IMR-90 (cell line): ENCODE data around the gene MTCL3.

ENCODE experiments used
- ATAC-seq: fragments of 200-7000 bp; cut with Tn5 transposase; 2 replicates; pipeline ENCODE4 v1.9.1; 2020; ENCODE audit warnings: low read depth, mild to moderate bottlenecking, moderate library complexity
- BruUV-seq: library from RNA; stranded (reverse); fragments of 400-500 nt; replicated peaks from 2 replicates; lab custom pipeline; 2021; lab: Mats Ljungman, UMichigan
- CTCF ChIA-PET: fragments of 300-600 bp; formaldehyde crosslinking; extraction: SDS; loops from one replicate; lab custom pipeline; 2021; ENCODE audit warnings: antibody characterized with exemption; lab: Yijun Ruan, JAX
- POLR2A ChIA-PET: fragments of 300-600 bp; sonication (Branson Sonifier 250); formaldehyde crosslinking; loops from one replicate; lab custom pipeline; 2022; ENCODE audit warnings: antibody characterized with exemption; ENCODE audit not compliant: unreplicated experiment; lab: Charles Lee
- DNase-seq: peaks from one replicate; pipeline ENCODE4 v3.0.0; 2013
- H2AFZ ChIP-seq: replicated peaks from 2 replicates; pipeline ENCODE3; 2013; ENCODE audit warnings: low read length, mild to moderate bottlenecking; ENCODE audit not compliant: poor library complexity
- H2AK5ac ChIP-seq: 2 replicates; pipeline ENCODE4 v1.6.1; 2013; ENCODE audit warnings: low read depth, low read length, inconsistent platforms
- H2AK9ac ChIP-seq: replicated peaks from 2 replicates; pipeline ENCODE3; 2013; ENCODE audit warnings: mild to moderate bottlenecking, low read depth, low read length, moderate library complexity; ENCODE audit not compliant: poor library complexity
- H2BK120ac ChIP-seq: 2 replicates; pipeline ENCODE4 v1.6.1; 2013; ENCODE audit warnings: low read depth, low read length, inconsistent platforms
- H2BK15ac ChIP-seq: 3 replicates; pipeline ENCODE4 v1.6.1; 2013; ENCODE audit warnings: low read depth, low read length, inconsistent platforms
- H2BK20ac ChIP-seq: 2 replicates; pipeline ENCODE4 v1.6.1; 2013; ENCODE audit warnings: low read depth, mild to moderate bottlenecking, inconsistent platforms, low read length, moderate library complexity
- H2BK5ac ChIP-seq: 2 replicates; pipeline ENCODE4 v1.6.1; 2013; ENCODE audit warnings: mild to moderate bottlenecking, low read depth, low read length, inconsistent platforms; ENCODE audit not compliant: poor library complexity, severe bottlenecking
- H3K14ac ChIP-seq: replicated peaks from 2 replicates; pipeline ENCODE4 v1.6.1; 2013; ENCODE audit warnings: low read depth, low read length, inconsistent platforms
- H3K18ac ChIP-seq: 2 replicates; pipeline ENCODE4 v1.6.1; 2013; ENCODE audit warnings: low read depth, low read length, control low read depth
- H3K23ac ChIP-seq: 2 replicates; pipeline ENCODE4 v1.6.1; 2013; ENCODE audit warnings: low read depth, low read length, inconsistent platforms
- H3K27ac ChIP-seq: 2 replicates; pipeline ENCODE4 v1.5.1; 2013; ENCODE audit warnings: mild to moderate bottlenecking, control low read depth, low read length; ENCODE audit not compliant: insufficient read depth
- H3K27me3 ChIP-seq: 2 replicates; pipeline ENCODE4 v1.6.1; 2013; ENCODE audit warnings: low read length; ENCODE audit not compliant: control insufficient read depth, insufficient read depth
- H3K36me3 ChIP-seq: 2 replicates; pipeline ENCODE4 v1.6.1; 2013; ENCODE audit warnings: low read length, mixed read lengths; ENCODE audit not compliant: control insufficient read depth, insufficient read depth
- H3K4ac ChIP-seq: 2 replicates; pipeline ENCODE4 v1.6.1; 2013; ENCODE audit warnings: low read depth, low read length, inconsistent platforms
- H3K4me1 ChIP-seq: 2 replicates; pipeline ENCODE4 v1.6.1; 2013; ENCODE audit warnings: low read length, mixed read lengths; ENCODE audit not compliant: control insufficient read depth, insufficient read depth
- H3K4me2 ChIP-seq: 2 replicates; pipeline ENCODE4 v1.6.1; 2013; ENCODE audit warnings: low read depth, mild to moderate bottlenecking, control low read depth, low read length, moderate library complexity
- H3K4me3 ChIP-seq: 2 replicates; pipeline ENCODE4 v1.5.1; 2013; ENCODE audit warnings: low read depth, mild to moderate bottlenecking, control low read depth, low read length, moderate library complexity; ENCODE audit not compliant: insufficient read depth
- H3K56ac ChIP-seq: 2 replicates; pipeline ENCODE4 v1.6.1; 2013; ENCODE audit warnings: low read length, inconsistent platforms; ENCODE audit not compliant: insufficient read depth; ENCODE audit errors: extremely low read depth
- H3K79me1 ChIP-seq, 2 experiments: 2 replicates each; pipeline ENCODE4 v1.6.1; 2013; ENCODE audit warnings: low read length in 2 of 2, inconsistent platforms in 1 of 2, low read depth in 1 of 2
- H3K9ac ChIP-seq: 2 replicates; pipeline ENCODE4 v1.6.1; 2013; ENCODE audit warnings: low read depth, low read length, control low read depth
- H3K9me1 ChIP-seq: 2 replicates; pipeline ENCODE4 v1.6.1; 2013; ENCODE audit warnings: low read length, inconsistent platforms; ENCODE audit not compliant: insufficient read depth
- H3K9me3 ChIP-seq: 2 replicates; pipeline ENCODE4 v1.6.1; 2013; ENCODE audit warnings: low read length; ENCODE audit not compliant: control insufficient read depth, insufficient read depth
- H4K20me1 ChIP-seq: 2 replicates; pipeline ENCODE4 v1.6.1; 2013; ENCODE audit warnings: low read length, inconsistent platforms; ENCODE audit not compliant: insufficient read depth
- H4K5ac ChIP-seq: 2 replicates; pipeline ENCODE4 v1.6.1; 2013; ENCODE audit warnings: mild to moderate bottlenecking, low read depth, low read length, control low read depth
- H4K8ac ChIP-seq, 2 experiments: 2 replicates each; pipeline ENCODE4 v1.6.1; 2013; ENCODE audit warnings: low read depth in 2 of 2, low read length in 2 of 2, control low read depth in 1 of 2, inconsistent platforms in 1 of 2
- H4K91ac ChIP-seq: 2 replicates; pipeline ENCODE4 v1.6.1; 2013; ENCODE audit warnings: low read depth, low read length, inconsistent platforms; ENCODE audit not compliant: insufficient read depth
- BHLHE40 ChIP-seq: fragments of 150-350 bp; IDR thresholded peaks from 2 replicates; pipeline ENCODE4 v1.6.1; 2016; ENCODE audit warnings: mild to moderate bottlenecking, low read depth, low read length
- CEBPB ChIP-seq: IDR thresholded peaks from 2 replicates; pipeline ENCODE4 v1.6.1; 2012; ENCODE audit warnings: low read depth, low read length, improper control_type of control experiment
- CHD1 ChIP-seq: IDR thresholded peaks from 2 replicates; pipeline ENCODE4 v1.6.1; 2012; ENCODE audit warnings: low read depth, low read length, improper control_type of control experiment
- CTCF ChIP-seq: conservative IDR thresholded peaks from 2 replicates; pipeline ENCODE4 v1.5.1; 2012; ENCODE audit warnings: mild to moderate bottlenecking, low read depth, low read length, improper control_type of control experiment
- FOS ChIP-seq: fragments of 150-350 bp; IDR thresholded peaks from 2 replicates; pipeline ENCODE4 v1.6.1; 2016; ENCODE audit warnings: low read depth, low read length
- MAFK ChIP-seq: IDR thresholded peaks from 2 replicates; pipeline ENCODE4 v1.6.1; 2012; ENCODE audit warnings: low read depth, low read length, improper control_type of control experiment
- MAZ ChIP-seq: IDR thresholded peaks from 2 replicates; pipeline ENCODE4 v1.6.1; 2012; ENCODE audit warnings: low read depth, mild to moderate bottlenecking, low read length, improper control_type of control experiment, moderate library complexity, borderline replicate concordance
- MXI1 ChIP-seq: IDR thresholded peaks from 2 replicates; pipeline ENCODE4 v1.6.1; 2012; ENCODE audit warnings: low read depth, mild to moderate bottlenecking, low read length, moderate library complexity, borderline replicate concordance
- NFE2L2 ChIP-seq: fragments of 150-350 bp; IDR thresholded peaks from 2 replicates; pipeline ENCODE4 v1.6.1; 2016; ENCODE audit warnings: low read depth, mild to moderate bottlenecking, low read length
- POLR2A ChIP-seq: IDR thresholded peaks from 2 replicates; pipeline ENCODE4 v1.6.1; 2012; ENCODE audit warnings: mild to moderate bottlenecking, low read depth, low read length
- RAD21 ChIP-seq: IDR thresholded peaks from 2 replicates; pipeline ENCODE4 v1.6.1; 2012; ENCODE audit warnings: low read length, improper control_type of control experiment
- RCOR1 ChIP-seq: IDR thresholded peaks from 2 replicates; pipeline ENCODE4 v1.6.1; 2012; ENCODE audit warnings: mild to moderate bottlenecking, low read length, improper control_type of control experiment; ENCODE audit not compliant: insufficient replicate concordance
- RFX5 ChIP-seq: IDR thresholded peaks from 2 replicates; pipeline ENCODE4 v1.8.0; 2012; ENCODE audit warnings: low read depth, mild to moderate bottlenecking, low read length, moderate library complexity
- SMC3 ChIP-seq: fragments of 150-350 bp; IDR thresholded peaks from 2 replicates; pipeline ENCODE4 v1.6.1; 2016; ENCODE audit warnings: low read depth, mild to moderate bottlenecking, antibody characterized with exemption, low read length, moderate library complexity
- WGBS, 2 experiments: methylation state at CpG; one replicate each; pipeline versions ENCODE4 v1.1.5 to v1.1.7; 2013; ENCODE audit warnings: missing lambda C conversion rate in 2 of 2; ENCODE audit not compliant: insufficient read length in 1 of 2; ENCODE audit errors: extremely low coverage in 2 of 2; 5-methylcytosine and 5-hydroxymethylcytosine counted together
- dilution Hi-C: fragments of 300-500 bp; cut with HindIII; formaldehyde crosslinking; loops from one replicate; pipeline ENCODE4 v1.14.3; 2018; ENCODE audit warnings: low sequenced_read_pairs; ENCODE audit not compliant: unreplicated experiment
- in situ Hi-C: fragments of 300-500 bp; cut with MboI; formaldehyde crosslinking; loops from 3 replicates; pipeline ENCODE4 v1.14.3; 2019; ENCODE audit warnings: low sequenced_read_pairs, inconsistent platforms, mixed read lengths
- intact Hi-C: fragments of 100-400 bp; cut with micrococcal nuclease; formaldehyde crosslinking; loops from 2 replicates; pipeline ENCODE4 v1.10.0; 2022
- TF ChIP-seq, protein P1 (sequence below): fragments of 150-350 bp; IDR thresholded peaks from 2 replicates; pipeline ENCODE4 v1.6.1; 2017; ENCODE audit warnings: mild to moderate bottlenecking, antibody characterized with exemption, low read length, low read depth
- TF ChIP-seq, protein P2 (sequence below): fragments of 150-350 bp; IDR thresholded peaks from 2 replicates; pipeline ENCODE4 v1.6.1; 2016; ENCODE audit warnings: low read depth, mild to moderate bottlenecking, low read length, moderate library complexity, borderline replicate concordance

The MTCL3 gene

DNA sequence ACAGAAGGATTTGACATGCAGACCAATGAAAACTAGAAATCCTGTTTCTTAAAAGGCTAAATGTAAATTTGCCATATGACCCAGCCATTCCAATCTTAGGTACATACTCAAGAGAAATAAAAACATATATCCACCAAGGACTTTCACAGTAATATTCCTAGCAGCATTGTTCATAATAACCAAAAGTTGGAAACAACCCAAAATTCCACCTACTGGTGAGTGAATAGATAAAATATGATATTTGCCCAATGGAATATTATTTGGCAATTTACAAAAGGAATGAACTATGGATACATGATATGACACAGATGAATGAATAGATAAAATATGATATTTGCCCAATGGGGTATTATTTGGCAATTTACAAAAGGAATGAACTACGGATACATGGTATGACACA lies 22.7 kb downstream of the MTCL3 start:
- no peak overlapping the region for H4K5ac ChIP-seq
- H4K8ac ChIP-seq, result no peak overlapping the region
- ChIA-PET POLR2A (no interaction called here), CTCF (interaction anchor here (0.9 to 4.0 kb wide), 2 partner anchors 20 kb away, joined by 4 to 26 read pairs; no protein-coding TSS in a partner anchor)
- H3K4me1 ChIP-seq, result no peaks in the 10 kb centered on the region
- H3K9me1 ChIP-seq, result no peaks in the 10 kb centered on the region
- no peaks in the 10 kb centered on the region for H3K27me3 ChIP-seq
- no peak overlapping the region for H2BK5ac ChIP-seq
- H3K4ac ChIP-seq, result no peak overlapping the region
- TF ChIP-seq SMC3 (no peak), NFE2L2 (no peak), RFX5 (no peak), MAZ (no peak), CEBPB (no peak), MXI1 (no peak), POLR2A (no peak), RAD21 (no peak), CHD1 (no peak), RCOR1 (no peak), FOS (no peak), MAFK (no peak), CTCF (no peak), BHLHE40 (no peak)
- TF ChIP-seq, protein P1, sequence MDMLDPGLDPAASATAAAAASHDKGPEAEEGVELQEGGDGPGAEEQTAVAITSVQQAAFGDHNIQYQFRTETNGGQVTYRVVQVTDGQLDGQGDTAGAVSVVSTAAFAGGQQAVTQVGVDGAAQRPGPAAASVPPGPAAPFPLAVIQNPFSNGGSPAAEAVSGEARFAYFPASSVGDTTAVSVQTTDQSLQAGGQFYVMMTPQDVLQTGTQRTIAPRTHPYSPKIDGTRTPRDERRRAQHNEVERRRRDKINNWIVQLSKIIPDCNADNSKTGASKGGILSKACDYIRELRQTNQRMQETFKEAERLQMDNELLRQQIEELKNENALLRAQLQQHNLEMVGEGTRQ, result no peak
- TF ChIP-seq, protein P2, sequence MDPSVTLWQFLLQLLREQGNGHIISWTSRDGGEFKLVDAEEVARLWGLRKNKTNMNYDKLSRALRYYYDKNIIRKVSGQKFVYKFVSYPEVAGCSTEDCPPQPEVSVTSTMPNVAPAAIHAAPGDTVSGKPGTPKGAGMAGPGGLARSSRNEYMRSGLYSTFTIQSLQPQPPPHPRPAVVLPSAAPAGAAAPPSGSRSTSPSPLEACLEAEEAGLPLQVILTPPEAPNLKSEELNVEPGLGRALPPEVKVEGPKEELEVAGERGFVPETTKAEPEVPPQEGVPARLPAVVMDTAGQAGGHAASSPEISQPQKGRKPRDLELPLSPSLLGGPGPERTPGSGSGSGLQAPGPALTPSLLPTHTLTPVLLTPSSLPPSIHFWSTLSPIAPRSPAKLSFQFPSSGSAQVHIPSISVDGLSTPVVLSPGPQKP, result no peak
- intact Hi-C loops (no loop called here), in situ Hi-C loops (no loop called here), dilution Hi-C loops (no loop called here)
- H3K14ac ChIP-seq, result no peak overlapping the region
- no peak overlapping the region for H2BK15ac ChIP-seq
- H2BK120ac ChIP-seq, result no peak overlapping the region
- H4K20me1 ChIP-seq, result no peaks in the 10 kb centered on the region
- no peak overlapping the region for H3K9ac ChIP-seq
- H2AK5ac ChIP-seq, result no peak overlapping the region
- no CpG with 5 or more reads among the region's 1 CpG for WGBS, 2 experiments
- H2AFZ ChIP-seq, result no peak overlapping the region
- no peak overlapping the region for H3K4me2 ChIP-seq
- no peak overlapping the region for H2AK9ac ChIP-seq
- no peaks in the 10 kb centered on the region for H3K79me1 ChIP-seq
- H4K91ac ChIP-seq, result no peak overlapping the region
- no TSS peak for BruUV-seq
- no peak overlapping the region for H3K4me3 ChIP-seq
- no peak overlapping the region for H3K27ac ChIP-seq
- no peak overlapping the region for H3K18ac ChIP-seq
- H3K9me3 ChIP-seq, result no peaks in the 10 kb centered on the region
- no peak overlapping the region for H2BK20ac ChIP-seq
- no peak for ATAC-seq
- no peak overlapping the region for H3K56ac ChIP-seq
- no peak overlapping the region for H3K23ac ChIP-seq
- DNase-seq, result peak; percentile 25
- no peaks in the 10 kb centered on the region for H3K36me3 ChIP-seq
